Loucy (cell line): Measurements from ENCODE around the gene PHLDA1.
A peak's percentile ranks its signal among the peaks of the same experiment; 100 is the strongest.

Source experiments
- H2AFZ ChIP-seq: fragments of 200-600 bp; sonication (generic); 2 replicates; pipeline ENCODE4 v1.6.0; 2016; ENCODE audit warnings: antibody characterized with exemption, mild to moderate bottlenecking, low read length, moderate library complexity
- H3F3A ChIP-seq: fragments of 200-600 bp; 2 replicates; pipeline ENCODE4 v1.6.0; 2016; ENCODE audit warnings: antibody characterized with exemption, low read depth, mild to moderate bottlenecking
- H3K27me3 ChIP-seq: fragments of 200-600 bp; sonication (generic); 2 replicates; pipeline ENCODE4 v1.6.1; 2014; ENCODE audit warnings: low read length, mild to moderate bottlenecking; ENCODE audit not compliant: insufficient read depth, poor library complexity, severe bottlenecking
- H3K36me3 ChIP-seq: fragments of 200-600 bp; sonication (generic); 2 replicates; pipeline ENCODE4 v1.6.1; 2016; ENCODE audit warnings: low read length; ENCODE audit not compliant: insufficient read depth
- H3K4me1 ChIP-seq: fragments of 200-600 bp; sonication (generic); 2 replicates; pipeline ENCODE4 v1.5.1; 2014; ENCODE audit warnings: low read length, mild to moderate bottlenecking; ENCODE audit not compliant: insufficient read depth, poor library complexity, severe bottlenecking
- H3K4me2 ChIP-seq: fragments of 200-600 bp; sonication (generic); 2 replicates; pipeline ENCODE4 v1.6.0; 2014; ENCODE audit warnings: antibody characterized with exemption, low read length, low read depth, mild to moderate bottlenecking; ENCODE audit not compliant: poor library complexity, severe bottlenecking
- H3K4me3 ChIP-seq: fragments of 200-600 bp; sonication (generic); 2 replicates; pipeline ENCODE4 v1.5.1; 2014; ENCODE audit warnings: low read length, mild to moderate bottlenecking, mixed read lengths; ENCODE audit not compliant: poor library complexity, severe bottlenecking
- H3K79me2 ChIP-seq: fragments of 200-600 bp; sonication (generic); 2 replicates; pipeline ENCODE4 v1.6.1; 2014; ENCODE audit warnings: low read length; ENCODE audit not compliant: insufficient read depth
- H3K9ac ChIP-seq: fragments of 200-600 bp; sonication (generic); 2 replicates; pipeline ENCODE4 v1.6.0; 2014; ENCODE audit warnings: mild to moderate bottlenecking, low read depth, low read length, moderate library complexity; ENCODE audit not compliant: poor library complexity, severe bottlenecking
- H3K9me2 ChIP-seq: fragments of 200-600 bp; sonication (generic); replicated peaks from 2 replicates; pipeline ENCODE4 v1.6.1; 2016; ENCODE audit warnings: low read depth, low read length, mixed read lengths
- H3K9me3 ChIP-seq: fragments of 200-600 bp; sonication (generic); 2 replicates; pipeline ENCODE4 v1.6.1; 2014; ENCODE audit warnings: mild to moderate bottlenecking, antibody characterized with exemption, low read length, low read depth; ENCODE audit not compliant: insufficient read depth
- H4K20me1 ChIP-seq: fragments of 200-600 bp; sonication (generic); 2 replicates; pipeline ENCODE4 v1.6.0; 2014; ENCODE audit warnings: antibody characterized with exemption, low read length, mild to moderate bottlenecking; ENCODE audit not compliant: insufficient read depth, poor library complexity, severe bottlenecking
- EZH2phosphoT487 ChIP-seq: fragments of 200-600 bp; IDR thresholded peaks from 2 replicates; pipeline ENCODE4 v1.6.1; 2018; ENCODE audit warnings: antibody characterized with exemption, mild to moderate bottlenecking, moderate library complexity, borderline replicate concordance
- TF ChIP-seq, protein P1 (sequence below): fragments of 200-600 bp; sonication (generic); conservative IDR thresholded peaks from 2 replicates; pipeline ENCODE4 v1.5.1; 2014; ENCODE audit warnings: mild to moderate bottlenecking, antibody characterized with exemption, low read length

PHLDA1 gene

GRCh38 chr12:76031414-76032042 is at the start of gene PHLDA1:
TSS of gene PHLDA1 (minus strand) at chr12:76031776.
- H3F3A ChIP-seq, result peaks cover 7% of the 10 kb centered on the region; the same call in 1 of the 2 replicates
- H2AFZ ChIP-seq, result peak within 1 kb of the TSS; percentile 80
- H3K4me2 ChIP-seq, result peak within 1 kb of the TSS; percentile 90
- H3K9me3 ChIP-seq, result no peaks in the 10 kb centered on the region
- H3K9me2 ChIP-seq, result no peaks in the 10 kb centered on the region
- H3K4me1 ChIP-seq, result peaks cover 26% of the 10 kb centered on the region
- no peak for TF ChIP-seq EZH2phosphoT487
- TF ChIP-seq, protein P1, sequence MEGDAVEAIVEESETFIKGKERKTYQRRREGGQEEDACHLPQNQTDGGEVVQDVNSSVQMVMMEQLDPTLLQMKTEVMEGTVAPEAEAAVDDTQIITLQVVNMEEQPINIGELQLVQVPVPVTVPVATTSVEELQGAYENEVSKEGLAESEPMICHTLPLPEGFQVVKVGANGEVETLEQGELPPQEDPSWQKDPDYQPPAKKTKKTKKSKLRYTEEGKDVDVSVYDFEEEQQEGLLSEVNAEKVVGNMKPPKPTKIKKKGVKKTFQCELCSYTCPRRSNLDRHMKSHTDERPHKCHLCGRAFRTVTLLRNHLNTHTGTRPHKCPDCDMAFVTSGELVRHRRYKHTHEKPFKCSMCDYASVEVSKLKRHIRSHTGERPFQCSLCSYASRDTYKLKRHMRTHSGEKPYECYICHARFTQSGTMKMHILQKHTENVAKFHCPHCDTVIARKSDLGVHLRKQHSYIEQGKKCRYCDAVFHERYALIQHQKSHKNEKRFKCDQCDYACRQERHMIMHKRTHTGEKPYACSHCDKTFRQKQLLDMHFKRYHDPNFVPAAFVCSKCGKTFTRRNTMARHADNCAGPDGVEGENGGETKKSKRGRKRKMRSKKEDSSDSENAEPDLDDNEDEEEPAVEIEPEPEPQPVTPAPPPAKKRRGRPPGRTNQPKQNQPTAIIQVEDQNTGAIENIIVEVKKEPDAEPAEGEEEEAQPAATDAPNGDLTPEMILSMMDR, result peak; percentile 69
- no peaks in the 10 kb centered on the region for H3K36me3 ChIP-seq
- peaks cover 7% of the 10 kb centered on the region; the same call in 1 of the 2 replicates for H3K79me2 ChIP-seq
- no peaks in the 10 kb centered on the region for H3K27me3 ChIP-seq
- peak within 1 kb of the TSS; percentile 80 for H3K4me3 ChIP-seq
- peak within 1 kb of the TSS; percentile 81 for H3K9ac ChIP-seq
- no peaks in the 10 kb centered on the region for H4K20me1 ChIP-seq

DNA sequence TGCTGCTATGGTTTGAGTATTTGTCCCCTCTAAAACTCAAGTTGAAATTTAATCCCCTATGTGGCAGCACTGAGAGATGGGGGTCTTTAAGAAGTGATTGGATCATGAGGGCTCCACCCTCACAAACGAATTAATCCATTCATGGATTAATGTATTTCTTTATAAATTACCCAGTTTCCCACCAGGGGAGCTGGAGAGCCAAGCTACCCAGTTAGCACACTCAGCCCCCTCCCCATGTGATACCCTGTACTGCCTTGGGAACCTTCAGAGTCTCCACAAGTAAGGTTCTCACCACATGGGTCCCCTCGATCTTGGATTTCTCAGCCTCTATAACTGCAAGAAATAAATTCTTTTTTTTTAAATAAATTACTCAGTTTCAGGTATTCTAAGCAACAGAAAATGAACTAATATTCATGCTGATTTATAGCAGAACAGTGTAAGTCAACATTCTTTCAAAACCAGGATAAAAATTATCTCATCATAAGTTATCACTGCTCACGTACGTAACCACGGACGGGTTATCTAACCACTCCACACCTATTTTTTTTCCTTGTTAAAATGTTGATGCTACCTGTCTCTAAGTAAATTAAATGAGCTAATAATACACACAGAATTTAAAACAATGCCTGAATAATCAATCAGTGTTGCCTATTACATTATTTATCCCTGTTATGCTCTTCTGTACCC is 49.3 kb upstream of the PHLDA1 start:
- peaks cover 85% of the 10 kb centered on the region for H3K79me2 ChIP-seq
- H3K4me3 ChIP-seq, result peak overlapping the region; percentile 92
- no peaks in the 10 kb centered on the region for H3K9me2 ChIP-seq
- H3K27me3 ChIP-seq, result peaks cover 3% of the 10 kb centered on the region
- no peaks in the 10 kb centered on the region for H3K36me3 ChIP-seq
- H3F3A ChIP-seq, result no peaks in the 10 kb centered on the region; the same call in 1 of the 2 replicates
- H3K9ac ChIP-seq, result peak overlapping the region; percentile 96
- H4K20me1 ChIP-seq, result peaks cover 81% of the 10 kb centered on the region
- H3K9me3 ChIP-seq, result no peaks in the 10 kb centered on the region
- H3K4me1 ChIP-seq, result peaks cover 62% of the 10 kb centered on the region
- peak overlapping the region; percentile 94 for H3K4me2 ChIP-seq
- no peak overlapping the region for H2AFZ ChIP-seq
- TF ChIP-seq EZH2phosphoT487, result no peak
- TF ChIP-seq, protein P1, result peak; percentile 58

DNA sequence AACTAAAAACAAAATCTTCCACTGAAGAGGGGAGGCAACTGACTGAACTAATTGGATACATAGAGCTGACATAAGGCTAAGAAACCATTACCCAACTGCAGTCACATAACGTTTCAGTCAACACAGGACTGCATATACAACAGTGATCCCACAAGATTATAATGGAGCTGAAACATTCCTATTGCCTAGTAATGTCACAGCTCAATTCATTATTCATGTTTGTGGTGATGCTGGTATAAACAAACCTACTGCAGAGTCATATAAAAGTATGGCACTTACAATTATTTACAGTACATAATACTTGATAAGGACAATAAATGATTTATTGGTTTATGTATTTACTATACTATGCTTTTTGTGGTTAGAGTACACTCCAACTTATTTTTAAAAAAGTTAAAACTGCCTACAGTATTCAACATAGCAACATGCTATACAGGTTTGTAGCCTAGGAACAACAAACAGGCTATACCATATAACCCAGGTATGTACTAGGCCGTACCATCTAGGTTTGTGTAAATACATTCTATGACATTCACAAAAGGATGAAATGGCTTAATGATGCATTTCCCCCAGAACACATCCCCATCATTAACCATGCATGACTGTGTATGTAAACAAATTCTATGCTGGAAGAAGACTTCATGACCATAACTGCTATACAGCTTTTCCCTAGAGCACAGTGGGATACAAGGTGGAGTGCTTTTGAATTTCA is 48.6 kb upstream of the PHLDA1 start:
- Histone ChIP-seq H3K27me3 (peaks cover 3% of the 10 kb centered on the region), H3K79me2 (peaks cover 92% of the 10 kb centered on the region), H2AFZ (no peak overlapping the region), H3K9me2 (no peaks in the 10 kb centered on the region), H4K20me1 (peaks cover 88% of the 10 kb centered on the region), H3K9me3 (no peaks in the 10 kb centered on the region), H3K4me3 (peak overlapping the region; percentile 92), H3K36me3 (no peaks in the 10 kb centered on the region), H3K9ac (no peak overlapping the region), H3K4me2 (peak overlapping the region; percentile 94), H3K4me1 (peaks cover 63% of the 10 kb centered on the region), H3F3A (no peaks in the 10 kb centered on the region; the same call in 1 of the 2 replicates)
- TF ChIP-seq, protein P1, result no peak
- TF ChIP-seq EZH2phosphoT487, result no peak
